Retinal pigment epithelial cell (primary cell): ENCODE data around the gene MAD1L1.
"Not testable (repeated sequence)": the region's sequence is repeated elsewhere in the genome, so short reads cannot be mapped to it uniquely, and the experiment has no call there.

Experiments used
- DNase-seq: peaks from one replicate; pipeline ENCODE4 v3.0.0-alpha.2; 2010; ENCODE audit warnings: low read depth
- H3K4me3 ChIP-seq: 2 replicates; pipeline ENCODE4 v1.5.1; 2011; ENCODE audit warnings: mild to moderate bottlenecking, low read length, control low read depth, moderate library complexity
- CTCF ChIP-seq: conservative IDR thresholded peaks from 2 replicates; pipeline ENCODE4 v1.5.1; 2011; ENCODE audit warnings: low read depth, low read length, control low read depth, inconsistent platforms

Gene MAD1L1

GRCh38 chr7:1882451-1882850, 350.3 kb downstream of the MAD1L1 start:
- no peak for DNase-seq
- no peak overlapping the region for H3K4me3 ChIP-seq
- no peak for TF ChIP-seq CTCF

DNA sequence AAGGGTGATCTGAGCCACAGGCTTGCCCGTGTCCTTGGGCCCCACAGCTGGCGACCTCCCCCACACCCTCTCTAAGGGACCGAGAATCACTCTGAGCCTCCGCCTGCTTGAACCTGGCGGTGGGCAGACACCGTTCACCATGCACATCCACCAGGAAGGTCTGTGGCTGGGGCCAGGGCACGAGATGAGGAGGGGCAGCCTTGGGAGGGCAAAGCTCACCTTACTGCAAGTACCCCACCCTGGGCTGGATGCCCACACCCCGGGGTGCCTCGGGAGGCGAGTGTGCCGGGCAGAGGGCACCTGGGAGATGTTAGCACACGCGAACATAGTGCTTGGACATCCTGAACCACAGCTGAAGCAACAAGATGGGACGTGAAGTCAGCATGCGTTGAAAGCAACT, 350.8 kb downstream of the MAD1L1 start:
- TF ChIP-seq CTCF, result no peak
- no peak overlapping the region for H3K4me3 ChIP-seq
- DNase-seq, result no peak

GRCh38 chr7:1876641-1877040, 356.1 kb downstream of the MAD1L1 start:
- not testable (repeated sequence) for DNase-seq, H3K4me3 ChIP-seq

- not testable (repeated sequence) for DNase-seq, H3K4me3 ChIP-seq
- TF ChIP-seq CTCF, result peak; percentile 44
Measured at GRCh38 chr7:1875392-1876199, 357.1 kb downstream of the MAD1L1 start.

DNA sequence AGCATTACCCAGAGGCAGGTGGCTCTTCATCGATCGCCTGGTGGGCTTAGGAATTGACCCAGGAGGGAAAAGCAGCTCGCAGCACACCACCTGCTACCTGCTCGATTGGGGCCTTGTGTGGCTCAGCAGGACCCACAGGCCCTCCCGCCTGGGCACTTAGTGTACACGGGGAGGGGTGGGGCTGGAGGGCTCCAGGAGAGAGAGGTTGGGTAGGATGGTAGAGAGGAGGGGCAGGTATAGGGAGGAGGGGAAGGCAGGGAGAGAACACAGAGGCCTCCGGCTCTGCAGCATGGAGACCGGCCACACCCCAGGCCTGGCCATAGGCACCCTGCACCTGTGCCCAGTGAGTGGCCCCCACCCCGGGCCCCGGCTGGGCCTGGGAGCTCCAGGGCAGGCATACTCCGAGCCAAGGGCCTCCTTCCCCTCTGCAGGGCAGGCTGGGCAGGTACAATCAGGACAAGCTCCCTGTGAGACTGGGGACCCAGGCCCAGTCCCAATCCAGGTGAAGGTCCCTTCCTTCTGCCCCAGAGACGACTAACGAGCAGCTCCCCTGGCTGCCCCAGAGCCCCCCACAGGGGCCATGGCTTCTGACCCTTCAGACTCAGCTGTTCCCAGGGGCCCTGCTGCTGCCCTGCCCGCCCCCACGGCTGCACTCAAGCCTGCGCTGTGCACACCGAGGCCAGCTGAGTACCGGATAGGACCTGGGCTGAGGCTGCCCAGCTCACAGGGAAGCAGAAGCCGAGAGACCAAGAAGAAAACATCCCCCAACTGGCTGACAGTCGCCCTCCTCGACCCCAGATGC, 358.0 kb downstream of the MAD1L1 start:
- not testable (repeated sequence) for DNase-seq, H3K4me3 ChIP-seq

DNA sequence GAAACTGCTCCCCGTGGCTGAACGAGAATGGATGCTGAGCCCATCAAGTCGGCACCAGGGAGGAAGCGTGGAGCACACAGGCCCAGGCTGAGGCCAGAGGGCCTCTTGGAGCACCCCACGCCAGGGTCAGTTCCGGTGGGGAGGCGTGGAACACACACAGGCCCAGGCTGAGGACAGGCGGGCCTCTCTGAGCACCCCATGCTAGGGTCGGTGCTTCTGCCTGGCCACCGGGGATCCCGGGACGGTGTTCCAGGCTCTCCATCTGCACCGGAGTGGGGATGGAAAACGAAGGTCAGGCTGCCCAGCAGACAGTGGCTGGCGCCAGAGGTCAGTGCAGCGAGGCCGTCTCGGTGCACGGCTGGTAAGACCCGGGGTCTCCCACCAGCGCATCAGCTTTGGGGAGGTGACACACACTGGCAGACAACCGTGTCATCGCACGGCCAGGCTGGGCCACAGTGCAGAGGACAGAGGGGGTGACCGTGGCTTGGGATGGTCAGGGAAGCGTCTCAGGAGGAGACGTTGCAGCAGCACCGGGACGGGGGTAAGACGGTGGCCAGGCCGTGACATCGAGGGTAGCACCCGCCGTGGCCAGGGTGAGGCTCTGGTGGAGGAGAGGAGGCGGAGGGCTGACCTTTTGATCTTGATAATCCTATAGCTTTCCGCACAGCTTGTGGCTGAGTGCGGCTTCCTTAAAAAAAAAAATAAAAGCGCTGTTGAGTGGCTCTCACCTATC, 358.7 kb downstream of the MAD1L1 start:
- no peak for DNase-seq

DNA sequence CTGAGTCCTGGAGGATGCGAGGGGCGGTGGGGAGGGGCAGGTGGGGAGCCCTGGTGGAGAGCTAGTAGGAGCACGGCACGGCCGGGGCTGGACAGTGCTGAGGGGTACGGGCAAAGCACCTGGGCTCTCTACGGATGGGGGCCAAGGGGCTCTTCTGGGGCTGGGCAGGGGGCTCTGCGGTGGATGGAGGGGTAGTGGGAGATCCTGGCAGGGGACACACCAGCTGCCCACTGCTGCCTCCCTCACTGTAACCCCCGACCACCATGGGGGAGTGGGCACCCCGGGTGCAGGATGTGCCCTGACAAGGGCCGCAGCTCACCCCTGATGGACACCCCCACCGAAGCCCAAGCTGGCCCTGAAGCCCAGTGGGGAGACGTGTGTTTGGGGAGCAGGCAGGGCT, 359.3 kb downstream of the MAD1L1 start:
- H3K4me3 ChIP-seq, result no peak overlapping the region
- no peak for TF ChIP-seq CTCF
- DNase-seq, result no peak

More for the DNA sequence above, 358.7 kb downstream of the MAD1L1 start:
- TF ChIP-seq CTCF, result no peak
- no peak overlapping the region for H3K4me3 ChIP-seq
